Ureter (tissue), 1 donor: ENCODE measurements around the gene KYNU. TPM values are rescaled to one million over a fixed set of nuclear protein-coding genes. Genes with fewer than 3 reads are reported as not detected.

ENCODE experiments used
- DNase-seq: peaks from one replicate; pipeline ENCODE4 v3.0.0-alpha.2; 2020; ENCODE audit warnings: low spot score
- total RNA-seq: library from RNA; stranded (reverse); gene quantifications from one replicate; pipeline ENCODE4 v1.2.4, GENCODE V29; 2023
- donor health status: DM: yes; HTN: yes; CAD: no.

The KYNU gene
- total RNA-seq, 1 donor from 2014 or later = 18.7 TPM

DNA sequence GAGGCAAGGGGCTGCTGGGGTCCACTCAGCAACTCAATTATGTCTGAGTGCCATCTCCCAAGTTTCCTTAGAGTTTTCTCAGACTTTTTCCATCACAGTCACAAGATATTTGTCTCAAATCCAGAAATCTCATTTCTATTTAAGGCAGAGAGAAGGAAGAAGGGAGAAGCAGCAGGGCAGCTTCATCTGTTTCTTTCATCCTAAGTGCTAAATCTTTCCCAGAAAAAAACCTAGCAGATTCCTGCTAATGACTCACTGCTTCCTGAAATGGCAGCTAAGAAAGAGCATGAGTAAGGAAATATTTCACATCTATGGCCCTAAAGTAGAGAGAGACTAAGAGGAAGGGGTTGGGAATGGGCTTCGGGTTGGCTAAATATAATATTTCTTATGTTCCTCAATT is 88.0 kb downstream of the KYNU start:
- no peak for DNase-seq

DNA sequence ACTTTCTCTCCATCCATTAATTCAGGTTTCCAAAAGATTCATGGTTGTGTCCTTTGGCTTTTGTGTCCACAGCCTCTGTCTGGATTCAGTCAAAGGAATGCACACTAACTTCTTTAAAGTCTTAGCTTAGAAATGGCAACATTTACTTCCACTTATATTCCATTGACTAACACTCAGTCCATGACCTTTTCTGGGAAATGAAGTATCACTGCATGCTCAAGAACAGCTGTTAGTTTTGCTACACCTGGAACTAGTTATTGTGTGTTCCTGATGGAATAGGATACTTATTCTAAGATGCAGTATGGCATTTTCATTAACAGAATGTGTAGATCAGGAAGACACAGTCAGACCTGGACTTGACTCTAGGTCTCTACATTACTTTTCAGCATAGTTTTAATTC is 88.8 kb downstream of the KYNU start:
- no peak for DNase-seq

- no peak for DNase-seq
These were observed 89.6 kb downstream of the KYNU start for GRCh38 chr2:142967060-142967459.

- DNase-seq = no peak
These were observed 95.8 kb downstream of the KYNU start for GRCh38 chr2:142973160-142973821.

DNA sequence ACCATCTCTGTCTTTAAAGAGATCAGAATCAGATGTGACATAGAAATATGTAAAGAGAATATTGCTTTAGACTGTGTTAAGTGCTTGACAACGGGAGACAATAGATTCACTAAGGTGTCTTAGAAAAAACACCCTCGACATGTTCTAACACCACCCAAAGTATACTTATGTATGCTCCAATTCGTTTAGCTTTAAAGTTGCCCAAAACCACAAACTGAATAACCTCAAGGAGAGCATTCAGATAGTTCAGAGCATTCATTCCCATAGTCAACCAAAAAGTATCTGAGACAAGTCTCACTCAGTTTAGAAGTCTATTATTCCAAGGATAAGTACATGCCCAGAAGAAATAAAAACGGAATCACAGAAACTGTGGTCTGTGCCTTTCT is 96.4 kb downstream of the KYNU start:
- no peak for DNase-seq

GRCh38 chr2:142974288-142975024 is 97.0 kb downstream of the KYNU start:
- DNase-seq = no peak

DNA sequence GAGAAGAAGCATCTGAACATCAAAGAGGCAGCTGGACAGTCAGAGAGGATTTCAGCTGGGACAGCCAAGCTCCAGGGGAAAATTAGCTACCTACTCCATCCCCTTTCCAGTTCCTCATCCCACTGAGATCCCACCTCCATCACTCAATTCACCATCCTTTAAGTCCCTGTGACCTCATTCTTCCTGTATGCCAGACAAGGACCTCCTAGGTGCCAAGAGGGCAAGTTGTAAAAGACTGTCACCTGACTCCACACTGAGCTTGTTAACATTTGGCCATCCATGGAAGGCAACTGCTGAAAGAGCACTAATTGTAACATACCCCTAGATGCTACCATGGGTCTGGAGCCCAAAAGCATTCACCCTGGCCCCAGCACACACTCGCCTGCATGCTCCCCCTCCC is 97.8 kb downstream of the KYNU start:
- no peak for DNase-seq

- DNase-seq = no peak
These were observed 103.0 kb downstream of the KYNU start for GRCh38 chr2:142980246-142981068.

- no peak for DNase-seq
These were observed 103.6 kb downstream of the KYNU start for GRCh38 chr2:142981069-142981378.

- no peak for DNase-seq
These were observed 104.3 kb downstream of the KYNU start for GRCh38 chr2:142981756-142982155.

GRCh38 chr2:142983174-142983573 is 105.7 kb downstream of the KYNU start:
- DNase-seq = no peak

- no peak for DNase-seq
These were observed 107.2 kb downstream of the KYNU start for GRCh38 chr2:142984657-142985056.

GRCh38 chr2:142987044-142987443 is 109.6 kb downstream of the KYNU start:
- no peak for DNase-seq

DNA sequence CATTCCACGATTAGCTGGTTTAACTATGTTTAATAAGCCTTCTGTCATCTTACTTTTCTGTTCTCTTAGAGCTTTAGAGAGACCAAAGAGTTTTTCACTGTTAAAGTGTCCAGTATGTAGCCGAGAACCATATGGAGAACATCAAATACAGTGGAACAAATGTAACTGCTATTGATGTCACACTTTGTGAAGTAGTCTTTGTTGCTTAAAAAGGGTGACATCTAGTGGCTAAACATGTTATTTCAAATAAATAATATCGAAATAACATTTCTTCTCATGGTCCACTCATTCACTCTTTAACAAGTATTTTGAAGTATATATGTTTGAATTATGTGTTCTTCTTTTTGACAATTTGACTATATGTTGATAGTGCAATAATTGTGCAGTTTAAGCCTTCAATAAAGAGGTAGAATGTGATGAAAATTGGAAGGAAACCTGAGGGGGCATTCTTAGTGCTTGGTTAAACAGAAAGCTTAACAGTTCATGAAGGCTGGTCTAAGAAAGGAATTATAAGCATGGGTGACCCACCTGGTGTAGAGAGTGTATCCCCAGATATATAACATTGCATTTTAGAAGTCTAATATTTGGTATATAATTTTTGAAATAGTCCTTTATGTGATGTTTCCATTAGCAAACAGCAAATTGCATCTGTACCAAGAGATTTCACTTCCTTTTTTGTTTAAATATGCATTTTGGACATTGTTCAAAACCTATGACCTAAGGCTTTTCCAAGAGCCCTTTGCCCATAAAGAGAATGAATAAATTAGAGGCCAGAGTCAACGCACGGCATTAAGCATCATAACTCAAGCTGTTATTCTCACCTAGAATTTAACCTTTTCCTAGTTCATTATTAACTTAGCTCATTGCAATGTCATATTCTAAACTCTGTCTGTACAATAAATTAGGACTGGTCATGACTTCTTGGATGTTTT is 112.1 kb downstream of the KYNU start:
- DNase-seq = no peak

- DNase-seq = no peak
These were observed 113.8 kb downstream of the KYNU start for GRCh38 chr2:142991295-142991694.

- DNase-seq = no peak
These were observed 115.4 kb downstream of the KYNU start for GRCh38 chr2:142992840-142993239.

DNA sequence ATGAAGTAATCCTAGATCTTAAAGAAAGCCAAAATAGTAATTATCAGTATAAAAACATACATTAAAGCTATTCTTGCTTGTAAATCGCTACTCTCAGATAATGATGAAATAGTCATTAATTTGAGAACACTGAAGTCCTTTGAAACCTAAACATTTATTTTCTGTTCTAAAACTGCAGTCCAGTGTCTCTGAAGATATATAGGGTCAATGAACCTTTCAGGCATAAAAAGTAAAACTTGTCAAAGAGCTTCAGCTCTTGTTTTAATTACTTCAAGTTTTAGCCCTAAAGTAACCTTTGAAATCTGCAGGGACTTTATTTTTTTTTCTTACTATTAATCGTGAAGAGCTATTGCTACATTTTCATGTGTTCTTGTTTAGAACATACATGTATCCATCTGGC is 116.3 kb downstream of the KYNU start:
- no peak for DNase-seq

DNA sequence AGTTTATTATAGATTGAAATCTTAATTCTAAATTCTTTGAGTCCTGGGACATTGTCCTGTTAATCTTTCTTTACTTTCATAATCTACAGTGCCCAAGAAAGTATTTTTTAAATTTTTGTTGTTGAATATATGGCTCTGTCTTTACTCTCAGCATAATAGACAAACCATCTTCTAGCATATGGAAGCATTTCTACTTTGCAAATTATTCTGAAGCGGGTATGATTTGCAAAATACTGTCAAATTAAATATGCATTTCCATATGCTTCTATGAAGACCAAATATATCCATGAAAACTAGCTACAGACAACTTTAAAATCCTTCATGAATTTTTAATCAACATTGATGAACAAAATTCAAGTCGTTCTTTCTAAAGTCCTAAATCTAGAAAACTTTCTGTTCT is 117.2 kb downstream of the KYNU start:
- no peak for DNase-seq

- DNase-seq = no peak
These were observed 119.8 kb downstream of the KYNU start for GRCh38 chr2:142997231-142997630.

- no peak for DNase-seq
These were observed 123.1 kb downstream of the KYNU start for GRCh38 chr2:143000599-143000998.

- DNase-seq = no peak
These were observed 124.0 kb downstream of the KYNU start for GRCh38 chr2:143001501-143001900.

- DNase-seq = no peak
These were observed 138.2 kb downstream of the KYNU start for GRCh38 chr2:143015656-143016055.
